VCaP (cell line): Measurements from ENCODE around the gene KCNJ6.

ENCODE experiments used
- H3K27ac ChIP-seq: fragments of 450-650 bp; 2 replicates; pipeline ENCODE4 v1.5.1; 2017
- CTCF ChIP-seq: fragments of 450-650 bp; conservative IDR thresholded peaks from 2 replicates; pipeline ENCODE4 v1.5.1; 2017; ENCODE audit warnings: mild to moderate bottlenecking, moderate library complexity

Gene KCNJ6

GRCh38 chr21:37623689-37624088, 292.6 kb downstream of the KCNJ6 start:
- H3K27ac ChIP-seq: no peak overlapping the region
- no peak for TF ChIP-seq CTCF

- no peak for TF ChIP-seq CTCF
- H3K27ac ChIP-seq: no peak overlapping the region
Observed at GRCh38 chr21:37623183-37623582, 293.1 kb downstream of the KCNJ6 start.

GRCh38 chr21:37622755-37623154, 293.5 kb downstream of the KCNJ6 start:
- no peak overlapping the region for H3K27ac ChIP-seq
- no peak for TF ChIP-seq CTCF

GRCh38 chr21:37620401-37620800, 295.9 kb downstream of the KCNJ6 start:
- no peak for TF ChIP-seq CTCF
- no peak overlapping the region for H3K27ac ChIP-seq

GRCh38 chr21:37619464-37619974, 296.7 kb downstream of the KCNJ6 start:
- H3K27ac ChIP-seq: no peak overlapping the region
- no peak for TF ChIP-seq CTCF

GRCh38 chr21:37618081-37618480, 298.2 kb downstream of the KCNJ6 start:
- no peak overlapping the region for H3K27ac ChIP-seq
- no peak for TF ChIP-seq CTCF

- no peak for TF ChIP-seq CTCF
- H3K27ac ChIP-seq: no peak overlapping the region
Observed at GRCh38 chr21:37615962-37616361, 300.3 kb downstream of the KCNJ6 start.
